ENCODE results near the gene EFCAB8.
"Not testable (repeated sequence)": the region's sequence is repeated elsewhere in the genome, so short reads cannot be mapped to it uniquely, and the experiment has no call there.

Gene EFCAB8

GRCh38 chr20:32909896-32910571, 51.3 kb downstream of the EFCAB8 start:
- no peak for DNase-seq (ENCODE audit: low read depth in 2 of 2)

- no peak for DNase-seq (ENCODE audit: low read depth in 2 of 2)
These were observed 52.6 kb downstream of the EFCAB8 start for GRCh38 chr20:32911355-32911754.

- no peak for DNase-seq (ENCODE audit: low read depth in 2 of 2)
These were observed 54.0 kb downstream of the EFCAB8 start for GRCh38 chr20:32912688-32913087.

GRCh38 chr20:32914031-32914430, 55.3 kb downstream of the EFCAB8 start:
- no peak for DNase-seq (ENCODE audit: low read depth in 2 of 2)

- no peak for DNase-seq (ENCODE audit: low read depth in 2 of 2)
These were observed 58.6 kb downstream of the EFCAB8 start for GRCh38 chr20:32917191-32917950.

GRCh38 chr20:32918296-32918695, 59.6 kb downstream of the EFCAB8 start:
- no peak for DNase-seq (ENCODE audit: low read depth in 2 of 2)

- no peak for DNase-seq (ENCODE audit: low read depth in 2 of 2)
These were observed 60.0 kb downstream of the EFCAB8 start for GRCh38 chr20:32918751-32919150.

- DNase-seq (ENCODE audit: low read depth in 2 of 2), result no peak
These were observed 61.3 kb downstream of the EFCAB8 start for GRCh38 chr20:32920066-32920465.

GRCh38 chr20:32920530-32921298, 62.0 kb downstream of the EFCAB8 start:
- no peak for DNase-seq (ENCODE audit: low read depth in 2 of 2)

GRCh38 chr20:32922466-32922865, 63.7 kb downstream of the EFCAB8 start:
- no peak for DNase-seq (ENCODE audit: low read depth in 2 of 2)

GRCh38 chr20:32924781-32925180, 66.1 kb downstream of the EFCAB8 start:
- no peak for DNase-seq (ENCODE audit: low read depth in 2 of 2)

GRCh38 chr20:32925481-32926196, 66.9 kb downstream of the EFCAB8 start:
- DNase-seq (ENCODE audit: low read depth in 2 of 2), result no peak

GRCh38 chr20:32929162-32929561, 70.4 kb downstream of the EFCAB8 start:
- no peak for DNase-seq (ENCODE audit: low read depth in 2 of 2)

GRCh38 chr20:32930181-32930580, 71.5 kb downstream of the EFCAB8 start:
- no peak for DNase-seq (ENCODE audit: low read depth in 2 of 2)

- DNase-seq (ENCODE audit: low read depth in 2 of 2), result no peak
These were observed 72.0 kb downstream of the EFCAB8 start for GRCh38 chr20:32930701-32931100.

GRCh38 chr20:32934580-32934979, 75.9 kb downstream of the EFCAB8 start:
- no peak for DNase-seq (ENCODE audit: low read depth in 2 of 2)

- no peak for DNase-seq (ENCODE audit: low read depth in 2 of 2)
These were observed 82.6 kb downstream of the EFCAB8 start for GRCh38 chr20:32941155-32941885.

GRCh38 chr20:32943490-32944052, 84.8 kb downstream of the EFCAB8 start:
- DNase-seq (ENCODE audit: low read depth in 2 of 2), result no peak

GRCh38 chr20:32945710-32946221, 87.0 kb downstream of the EFCAB8 start:
- DNase-seq (ENCODE audit: low read depth in 2 of 2), result no peak

- DNase-seq (ENCODE audit: low read depth in 2 of 2), result no peak
These were observed 87.9 kb downstream of the EFCAB8 start for GRCh38 chr20:32946629-32947028.

GRCh38 chr20:32950539-32950938, 91.8 kb downstream of the EFCAB8 start:
- not testable (repeated sequence) for DNase-seq (ENCODE audit: low read depth in 2 of 2)

Data from stimulated activated CD4-positive, alpha-beta T cell treated with anti-CD3 and anti-CD28 coated beads, Interleukin-15, amount 100 ng/mL, for 48 hours (primary cell).